Natural killer cell treated with Interleukin-12 subunit alpha and Interleukin-12 subunit beta and Interleukin-15 and Interleukin-18, amount 100 ng/mL, for 72 hours (primary cell): ENCODE results near the gene WSCD2. TPM values are rescaled to one million over a fixed set of nuclear protein-coding genes. Genes with fewer than 3 reads are reported as not detected.
A peak's percentile ranks its signal among the peaks of the same experiment; 100 is the strongest.
"Not testable (repeated sequence)": the region's sequence is repeated elsewhere in the genome, so short reads cannot be mapped to it uniquely, and the experiment has no call there.

ENCODE experiments used
- ATAC-seq, 2 donors: fragments of 150-1000 bp; cut with Tn5 transposase in 1 of 2; sonication (Bioruptor Pico), chemical (Tn5 transposase) in 1 of 2; 2 replicates each; pipeline ENCODE4 v1.10.0; 2021
- DNase-seq: peaks from one replicate; pipeline ENCODE4 v3.0.0; 2022; ENCODE audit warnings: low spot score
- H3K27ac Mint-ChIP-seq, 2 donors: 1 replicate in 1 of 2; 2 replicates in 1 of 2; pipeline ENCODE4 v1.8.0; 2022; ENCODE audit warnings: mixed read lengths in 2 of 2, mild to moderate bottlenecking in 1 of 2, moderate library complexity in 1 of 2
- H3K27me3 Mint-ChIP-seq, 2 donors: 1 replicate in 1 of 2; 2 replicates in 1 of 2; pipeline ENCODE4 v1.8.0; 2022; ENCODE audit warnings: mixed read lengths in 2 of 2
- H3K36me3 Mint-ChIP-seq: one replicate; pipeline ENCODE4 v1.8.0; 2022; ENCODE audit warnings: mixed read lengths
- H3K4me1 Mint-ChIP-seq, 2 donors: 1 replicate in 1 of 2; 2 replicates in 1 of 2; pipeline ENCODE4 v1.8.0; 2022; ENCODE audit warnings: low read depth in 2 of 2, mixed read lengths in 2 of 2, mild to moderate bottlenecking in 1 of 2
- H3K4me3 Mint-ChIP-seq: one replicate; pipeline ENCODE4 v1.8.0; 2022; ENCODE audit warnings: mixed read lengths
- H3K9me3 Mint-ChIP-seq: 2 replicates; pipeline ENCODE4 v1.8.0; 2022; ENCODE audit warnings: mixed read lengths
- total RNA-seq, 2 donors: library from RNA; stranded (reverse); gene quantifications; one replicate each; pipeline ENCODE4 v1.2.3, GENCODE V29; 2022

WSCD2 gene
- total RNA-seq, 2 donors from 2014 or later: not detected

DNA sequence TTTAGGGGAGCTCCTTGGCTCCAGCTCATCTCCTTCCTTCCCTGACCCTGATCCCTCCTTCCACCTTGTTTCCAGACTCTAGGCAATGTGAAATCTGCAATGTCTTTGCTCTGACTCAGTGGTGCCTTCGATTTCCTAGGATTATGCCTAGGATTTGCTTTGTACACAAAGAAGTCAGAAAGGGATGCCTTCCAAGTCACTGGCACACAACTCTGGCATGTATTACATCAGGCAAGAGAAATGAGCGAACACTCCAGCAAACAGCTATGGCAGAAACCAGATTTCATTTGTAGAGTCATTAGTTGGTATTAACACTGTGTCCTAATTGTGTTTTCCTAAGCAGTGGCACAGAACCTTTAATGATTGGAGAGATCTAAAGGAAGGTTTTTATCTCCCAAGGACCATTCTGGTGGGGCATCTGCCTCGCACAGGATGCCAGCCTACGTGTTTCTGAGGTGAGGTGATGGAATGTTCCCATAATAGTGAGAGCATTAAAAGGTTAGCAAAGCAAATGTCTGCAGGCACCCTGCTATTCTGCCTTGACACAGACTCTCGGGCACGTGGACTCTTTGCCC, 84.9 kb downstream of the WSCD2 start:
- H3K9me3 Mint-ChIP-seq: no peaks in the 10 kb centered on the region
- no peak for ATAC-seq
- H3K4me1 Mint-ChIP-seq: peaks cover 0 to 5% of the 10 kb centered on the region in 2 donors
- DNase-seq: no peak
- H3K27me3 Mint-ChIP-seq: peaks cover 19% of the 10 kb centered on the region in 2 donors
- no peak overlapping the region for H3K4me3 Mint-ChIP-seq
- H3K36me3 Mint-ChIP-seq: no peaks in the 10 kb centered on the region
- no peak overlapping the region for H3K27ac Mint-ChIP-seq

GRCh38 chr12:108214486-108214885, 85.4 kb downstream of the WSCD2 start:
- no peak for DNase-seq
- no peak for ATAC-seq
- no peaks in the 10 kb centered on the region for H3K36me3 Mint-ChIP-seq
- H3K4me3 Mint-ChIP-seq: no peak overlapping the region
- no peaks in the 10 kb centered on the region for H3K9me3 Mint-ChIP-seq
- no peak overlapping the region for H3K27ac Mint-ChIP-seq
- peaks cover 0 to 5% of the 10 kb centered on the region in 2 donors for H3K4me1 Mint-ChIP-seq
- H3K27me3 Mint-ChIP-seq: peaks cover 23 to 24% of the 10 kb centered on the region in 2 donors

GRCh38 chr12:108215458-108215857, 86.4 kb downstream of the WSCD2 start:
- no peak for ATAC-seq
- no peak overlapping the region for H3K4me3 Mint-ChIP-seq
- H3K27ac Mint-ChIP-seq: no peak overlapping the region
- no peak for DNase-seq
- H3K27me3 Mint-ChIP-seq: peaks cover 22 to 27% of the 10 kb centered on the region in 2 donors
- no peaks in the 10 kb centered on the region for H3K36me3 Mint-ChIP-seq
- peaks cover 0 to 5% of the 10 kb centered on the region in 2 donors for H3K4me1 Mint-ChIP-seq
- no peaks in the 10 kb centered on the region for H3K9me3 Mint-ChIP-seq

- no peak for DNase-seq
- Mint-ChIP-seq H3K36me3 (no peaks in the 10 kb centered on the region), H3K4me3 (no peak overlapping the region), H3K4me1 (peaks cover 0 to 5% of the 10 kb centered on the region in 2 donors), H3K9me3 (no peaks in the 10 kb centered on the region), H3K27ac (no peak overlapping the region), H3K27me3 (peaks cover 9 to 10% of the 10 kb centered on the region in 2 donors)
- no peak for ATAC-seq
Measured at GRCh38 chr12:108218921-108219320, 89.8 kb downstream of the WSCD2 start.

DNA sequence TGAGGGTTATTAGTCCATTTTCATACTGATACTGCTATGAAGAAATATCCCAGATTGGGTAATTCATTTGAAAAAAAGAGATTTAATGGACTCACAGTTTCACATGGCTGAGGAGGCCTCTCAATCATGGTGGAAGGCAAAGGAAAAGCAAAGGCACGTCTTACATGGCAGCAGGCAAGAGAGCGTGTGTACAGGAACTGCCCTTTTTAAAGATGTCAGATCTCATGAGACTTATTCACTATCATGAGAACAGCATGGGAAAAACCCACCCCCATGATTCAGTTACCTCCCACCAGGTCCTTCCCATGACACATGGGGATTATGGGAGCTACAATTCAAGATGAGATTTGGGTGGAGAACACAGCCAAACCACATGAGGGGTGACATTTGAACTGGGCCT, 96.0 kb downstream of the WSCD2 start:
- H3K27me3 Mint-ChIP-seq, DNase-seq, ATAC-seq, H3K36me3 Mint-ChIP-seq, H3K9me3 Mint-ChIP-seq, H3K27ac Mint-ChIP-seq, H3K4me3 Mint-ChIP-seq, H3K4me1 Mint-ChIP-seq: not testable (repeated sequence)

- H3K9me3 Mint-ChIP-seq: no peaks in the 10 kb centered on the region
- H3K36me3 Mint-ChIP-seq: no peaks in the 10 kb centered on the region
Measured at GRCh38 chr12:108226866-108227265, 97.8 kb downstream of the WSCD2 start.

DNA sequence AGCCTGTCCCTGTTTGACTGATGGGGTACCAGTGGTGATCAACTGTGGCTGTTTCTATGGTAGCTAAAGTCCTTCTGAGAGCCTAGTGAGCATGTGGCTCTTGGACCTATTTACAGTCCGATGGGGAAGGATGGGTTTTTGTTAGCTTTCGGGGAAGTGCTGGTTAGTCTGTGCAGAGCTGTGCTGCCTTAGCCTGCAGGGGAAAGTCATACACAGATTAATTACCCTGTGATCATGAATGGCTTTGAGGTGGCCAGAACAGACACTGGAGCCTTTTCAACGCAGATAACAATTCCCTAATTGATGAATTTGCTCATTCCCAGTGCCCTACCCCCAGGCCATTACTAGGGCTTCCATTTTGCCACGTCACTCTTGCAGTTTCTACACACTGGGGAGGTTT, 99.7 kb downstream of the WSCD2 start:
- ATAC-seq (no peak), DNase-seq (no peak)
- no peak overlapping the region for H3K4me3 Mint-ChIP-seq
- H3K4me1 Mint-ChIP-seq: no peaks in the 10 kb centered on the region
- no peaks in the 10 kb centered on the region for H3K36me3 Mint-ChIP-seq
- H3K27me3 Mint-ChIP-seq: peaks cover 7 to 9% of the 10 kb centered on the region in 2 donors
- no peak overlapping the region for H3K27ac Mint-ChIP-seq
- H3K9me3 Mint-ChIP-seq: no peaks in the 10 kb centered on the region

More at GRCh38 chr12:108226866-108227265, 97.8 kb downstream of the WSCD2 start:
- Mint-ChIP-seq H3K4me1 (no peaks in the 10 kb centered on the region), H3K27me3 (peaks cover 7 to 9% of the 10 kb centered on the region in 2 donors), H3K27ac (no peak overlapping the region), H3K4me3 (no peak overlapping the region)
- no peak for ATAC-seq
- no peak for DNase-seq

DNA sequence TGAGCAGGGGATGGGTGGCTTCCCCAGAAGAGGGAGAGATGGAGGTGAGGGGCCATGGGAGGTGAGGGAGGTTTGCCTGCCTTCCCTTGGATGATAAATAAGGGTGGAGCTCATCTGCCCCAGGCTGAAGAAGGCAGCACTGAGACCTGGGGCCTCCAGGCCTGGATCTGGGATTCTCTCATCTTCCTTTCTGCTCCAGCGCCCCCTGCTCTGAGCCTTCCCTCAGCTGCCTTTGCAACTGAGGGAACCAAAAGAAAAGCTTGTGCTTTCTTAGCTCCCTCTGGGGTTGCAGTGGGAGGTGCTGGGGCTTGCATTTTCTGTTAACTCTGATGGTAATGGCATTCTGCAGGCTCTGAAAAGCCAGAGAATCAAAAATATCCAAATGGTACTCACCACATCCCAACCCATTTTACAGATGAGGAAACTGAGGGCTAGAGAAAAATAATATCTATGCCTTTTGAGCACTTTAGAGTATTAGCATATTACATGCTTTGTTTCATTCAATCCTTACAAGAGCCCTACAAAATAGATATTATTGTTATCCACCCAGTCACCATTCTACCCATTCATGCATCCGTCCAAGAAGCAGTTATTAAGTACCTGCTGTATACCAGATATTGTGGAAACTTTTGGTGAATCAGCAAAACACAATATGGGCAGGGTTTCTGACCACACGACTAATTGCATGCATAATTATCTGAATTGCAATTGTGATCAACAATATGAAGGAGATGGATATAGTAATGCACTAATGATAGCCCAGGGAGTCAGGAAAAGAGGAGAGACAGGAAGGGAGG, 102.2 kb downstream of the WSCD2 start:
- no peaks in the 10 kb centered on the region for H3K4me1 Mint-ChIP-seq
- H3K27ac Mint-ChIP-seq: no peak overlapping the region
- no peaks in the 10 kb centered on the region for H3K9me3 Mint-ChIP-seq
- H3K4me3 Mint-ChIP-seq: no peak overlapping the region
- H3K27me3 Mint-ChIP-seq: peaks cover 9% of the 10 kb centered on the region in 2 donors
- no peaks in the 10 kb centered on the region for H3K36me3 Mint-ChIP-seq
- ATAC-seq: no peak
- no peak for DNase-seq

- no peak for ATAC-seq
- Mint-ChIP-seq H3K27ac (no peak overlapping the region), H3K4me3 (no peak overlapping the region)
Measured at GRCh38 chr12:108231909-108232434, 102.9 kb downstream of the WSCD2 start.

DNA sequence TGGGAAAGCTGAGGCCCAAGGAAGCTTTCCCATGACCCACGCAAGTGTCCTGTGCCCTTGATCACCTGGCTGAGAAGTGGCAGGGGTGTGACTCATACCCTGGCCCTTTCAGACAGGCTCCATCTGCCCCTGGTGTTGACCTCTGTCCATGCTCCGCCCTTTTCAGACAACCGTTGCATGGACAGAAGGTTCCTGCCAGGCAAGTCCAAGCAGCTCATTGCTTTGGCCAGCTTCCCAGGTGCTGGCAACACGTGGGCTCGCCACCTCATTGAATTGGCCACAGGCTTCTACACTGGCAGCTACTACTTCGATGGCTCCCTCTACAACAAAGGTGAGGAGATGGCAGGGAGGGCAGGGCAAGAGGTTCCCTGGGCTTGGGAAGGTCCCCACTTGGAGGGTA, 103.5 kb downstream of the WSCD2 start:
- Mint-ChIP-seq H3K4me3 (no peak overlapping the region), H3K4me1 (no peaks in the 10 kb centered on the region), H3K27me3 (peaks cover 10 to 14% of the 10 kb centered on the region in 2 donors), H3K36me3 (no peaks in the 10 kb centered on the region), H3K27ac (no peak overlapping the region), H3K9me3 (no peaks in the 10 kb centered on the region)
- DNase-seq (no peak), ATAC-seq (no peak)

More at GRCh38 chr12:108231909-108232434, 102.9 kb downstream of the WSCD2 start:
- Mint-ChIP-seq H3K36me3 (no peaks in the 10 kb centered on the region), H3K27me3 (peaks cover 12 to 14% of the 10 kb centered on the region in 2 donors), H3K9me3 (no peaks in the 10 kb centered on the region), H3K4me1 (no peaks in the 10 kb centered on the region)
- DNase-seq: no peak

GRCh38 chr12:108234158-108234557, 105.1 kb downstream of the WSCD2 start:
- Mint-ChIP-seq H3K36me3 (peaks cover under 1% of the 10 kb centered on the region), H3K27me3 (peaks cover 9 to 14% of the 10 kb centered on the region in 2 donors), H3K27ac (no peak overlapping the region), H3K4me3 (no peak overlapping the region), H3K4me1 (peaks cover 1 to 3% of the 10 kb centered on the region in 2 donors), H3K9me3 (no peaks in the 10 kb centered on the region)
- DNase-seq: no peak
- ATAC-seq: peak in 1 of 2 donors; percentile 47

DNA sequence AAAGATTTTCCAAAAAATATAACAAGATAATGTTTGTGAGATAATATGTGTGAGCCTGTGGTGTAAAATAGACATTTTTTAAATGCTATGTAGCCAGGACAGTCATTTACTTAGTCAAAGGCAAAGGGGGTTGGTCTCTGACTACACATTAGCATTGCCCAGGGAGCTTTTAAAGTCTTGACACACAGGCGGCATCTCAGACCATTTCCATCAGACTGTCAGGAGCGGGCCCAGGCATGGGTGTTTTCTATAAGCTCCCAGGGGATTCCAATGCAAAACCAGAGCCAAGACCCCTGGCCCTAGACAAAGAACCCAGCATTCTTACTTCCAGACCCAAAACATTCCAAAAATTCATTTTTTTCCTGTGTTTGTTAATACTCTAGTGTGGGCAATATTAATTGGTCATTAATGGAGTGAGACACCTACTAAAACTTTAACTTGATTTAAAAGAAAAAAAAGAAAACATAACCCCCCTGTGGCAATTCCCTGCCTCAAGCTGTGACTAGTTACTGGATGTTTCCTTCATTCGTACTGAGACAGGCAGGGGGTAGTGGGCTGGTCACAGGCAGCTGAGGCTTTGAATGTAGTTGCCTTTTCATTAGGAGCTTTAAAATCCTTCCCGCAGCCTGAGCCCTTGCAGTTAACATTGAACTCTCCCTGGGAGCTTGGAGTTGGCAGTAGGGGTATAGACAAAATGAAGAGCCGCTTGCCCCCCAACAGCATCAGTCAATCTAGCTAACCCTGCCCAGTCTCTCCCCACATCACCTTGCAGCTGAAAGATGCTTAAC, 106.3 kb downstream of the WSCD2 start:
- DNase-seq: no peak
- no peak overlapping the region for H3K27ac Mint-ChIP-seq
- no peaks in the 10 kb centered on the region for H3K9me3 Mint-ChIP-seq
- H3K4me3 Mint-ChIP-seq: no peak overlapping the region
- H3K27me3 Mint-ChIP-seq: peaks cover 7 to 13% of the 10 kb centered on the region in 2 donors
- peaks cover 4% of the 10 kb centered on the region for H3K36me3 Mint-ChIP-seq
- ATAC-seq: no peak
- H3K4me1 Mint-ChIP-seq: peaks cover 6 to 11% of the 10 kb centered on the region in 2 donors

GRCh38 chr12:108235985-108236263, 106.8 kb downstream of the WSCD2 start:
- peaks cover 4% of the 10 kb centered on the region for H3K36me3 Mint-ChIP-seq
- H3K9me3 Mint-ChIP-seq: no peaks in the 10 kb centered on the region
- DNase-seq (no peak), ATAC-seq (no peak)
- peaks cover 3 to 7% of the 10 kb centered on the region in 2 donors for H3K27me3 Mint-ChIP-seq
- no peak overlapping the region for H3K27ac Mint-ChIP-seq
- no peak overlapping the region for H3K4me3 Mint-ChIP-seq
- peaks cover 6 to 11% of the 10 kb centered on the region in 2 donors for H3K4me1 Mint-ChIP-seq

- peaks cover 3 to 6% of the 10 kb centered on the region in 2 donors for H3K27me3 Mint-ChIP-seq
- H3K9me3 Mint-ChIP-seq: no peaks in the 10 kb centered on the region
Measured at GRCh38 chr12:108236366-108236765, 107.3 kb downstream of the WSCD2 start.

More at GRCh38 chr12:108236366-108236765, 107.3 kb downstream of the WSCD2 start:
- no peak overlapping the region for H3K4me3 Mint-ChIP-seq
- H3K4me1 Mint-ChIP-seq: peaks cover 6 to 11% of the 10 kb centered on the region in 2 donors
- ATAC-seq (no peak), DNase-seq (no peak)
- H3K36me3 Mint-ChIP-seq: peaks cover 4% of the 10 kb centered on the region
- H3K27ac Mint-ChIP-seq: no peak overlapping the region
